Tibial nerve (tissue), 4 donors: ENCODE data around the gene RUNX2.

Source experiments
- EP300 ChIP-seq, 2 donors: sonication (generic); formaldehyde crosslinking; IDR thresholded peaks; one replicate each; pipeline ENCODE4 v1.6.1; 2017; ENCODE audit warnings: antibody characterized with exemption in 2 of 2, mild to moderate bottlenecking in 1 of 2
- POLR2A ChIP-seq, 2 donors: fragments of 450-650 bp; IDR thresholded peaks; one replicate each; pipeline ENCODE4 v1.6.1; 2017; ENCODE audit warnings: antibody characterized with exemption in 2 of 2, mild to moderate bottlenecking in 2 of 2, moderate library complexity in 2 of 2
- TF ChIP-seq, protein P1 (sequence below), 5 experiments: fragments of 200-600 bp in 3 of 5; fragments of 450-650 bp in 2 of 5; sonication (generic) in 3 of 5; IDR thresholded peaks; one replicate each; pipeline ENCODE4 v1.5.1; 2016 to 2019; ENCODE audit warnings: antibody characterized with exemption in 5 of 5, mild to moderate bottlenecking in 3 of 5, moderate library complexity in 2 of 5

DNA sequence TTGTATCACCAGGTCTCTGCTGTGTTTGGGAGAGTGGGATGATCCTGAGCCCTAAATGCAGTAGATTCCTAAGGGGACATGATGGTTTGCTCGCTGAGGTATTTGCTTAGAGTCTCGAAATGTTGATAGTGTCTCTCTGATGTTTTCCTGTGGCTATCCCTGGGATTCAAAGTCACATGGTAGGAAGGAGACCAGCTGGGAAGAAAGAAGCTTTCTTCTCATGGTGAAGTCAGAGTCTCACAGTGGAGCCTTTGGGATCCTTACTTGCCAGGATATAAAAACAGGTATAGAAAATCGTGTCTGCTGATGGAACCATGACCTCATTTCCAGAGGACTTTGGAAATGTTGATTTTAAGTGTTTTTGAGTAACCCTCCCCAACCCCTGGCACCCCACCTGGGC, 308.9 kb downstream of the RUNX2 start:
- TF ChIP-seq, protein P1, sequence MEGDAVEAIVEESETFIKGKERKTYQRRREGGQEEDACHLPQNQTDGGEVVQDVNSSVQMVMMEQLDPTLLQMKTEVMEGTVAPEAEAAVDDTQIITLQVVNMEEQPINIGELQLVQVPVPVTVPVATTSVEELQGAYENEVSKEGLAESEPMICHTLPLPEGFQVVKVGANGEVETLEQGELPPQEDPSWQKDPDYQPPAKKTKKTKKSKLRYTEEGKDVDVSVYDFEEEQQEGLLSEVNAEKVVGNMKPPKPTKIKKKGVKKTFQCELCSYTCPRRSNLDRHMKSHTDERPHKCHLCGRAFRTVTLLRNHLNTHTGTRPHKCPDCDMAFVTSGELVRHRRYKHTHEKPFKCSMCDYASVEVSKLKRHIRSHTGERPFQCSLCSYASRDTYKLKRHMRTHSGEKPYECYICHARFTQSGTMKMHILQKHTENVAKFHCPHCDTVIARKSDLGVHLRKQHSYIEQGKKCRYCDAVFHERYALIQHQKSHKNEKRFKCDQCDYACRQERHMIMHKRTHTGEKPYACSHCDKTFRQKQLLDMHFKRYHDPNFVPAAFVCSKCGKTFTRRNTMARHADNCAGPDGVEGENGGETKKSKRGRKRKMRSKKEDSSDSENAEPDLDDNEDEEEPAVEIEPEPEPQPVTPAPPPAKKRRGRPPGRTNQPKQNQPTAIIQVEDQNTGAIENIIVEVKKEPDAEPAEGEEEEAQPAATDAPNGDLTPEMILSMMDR (IDR thresholded peaks at IDR 0.05), result no peak
- TF ChIP-seq EP300 (IDR thresholded peaks at IDR 0.05), result no peak
- no peak for TF ChIP-seq POLR2A (IDR thresholded peaks at IDR 0.05)
